Vagina (tissue), 2 donors: ENCODE data around the gene TSPEAR.

Source experiments
- POLR2A ChIP-seq, 2 donors: fragments of 450-650 bp; IDR thresholded peaks; one replicate each; pipeline ENCODE4 v1.6.1; 2017; ENCODE audit warnings: antibody characterized with exemption in 2 of 2, mild to moderate bottlenecking in 2 of 2, moderate library complexity in 2 of 2
- TF ChIP-seq, protein P1 (sequence below), 3 experiments: fragments of 450-650 bp in 2 of 3; fragments of 200-600 bp in 1 of 3; sonication (generic) in 1 of 3; IDR thresholded peaks; one replicate each; pipeline ENCODE4 v1.5.1; 2017 to 2019; ENCODE audit warnings: antibody characterized with exemption in 3 of 3, mild to moderate bottlenecking in 2 of 3, moderate library complexity in 2 of 3

GRCh38 chr21:44478801-44479167 is 232.6 kb downstream of the TSPEAR start:
- TF ChIP-seq, protein P1, sequence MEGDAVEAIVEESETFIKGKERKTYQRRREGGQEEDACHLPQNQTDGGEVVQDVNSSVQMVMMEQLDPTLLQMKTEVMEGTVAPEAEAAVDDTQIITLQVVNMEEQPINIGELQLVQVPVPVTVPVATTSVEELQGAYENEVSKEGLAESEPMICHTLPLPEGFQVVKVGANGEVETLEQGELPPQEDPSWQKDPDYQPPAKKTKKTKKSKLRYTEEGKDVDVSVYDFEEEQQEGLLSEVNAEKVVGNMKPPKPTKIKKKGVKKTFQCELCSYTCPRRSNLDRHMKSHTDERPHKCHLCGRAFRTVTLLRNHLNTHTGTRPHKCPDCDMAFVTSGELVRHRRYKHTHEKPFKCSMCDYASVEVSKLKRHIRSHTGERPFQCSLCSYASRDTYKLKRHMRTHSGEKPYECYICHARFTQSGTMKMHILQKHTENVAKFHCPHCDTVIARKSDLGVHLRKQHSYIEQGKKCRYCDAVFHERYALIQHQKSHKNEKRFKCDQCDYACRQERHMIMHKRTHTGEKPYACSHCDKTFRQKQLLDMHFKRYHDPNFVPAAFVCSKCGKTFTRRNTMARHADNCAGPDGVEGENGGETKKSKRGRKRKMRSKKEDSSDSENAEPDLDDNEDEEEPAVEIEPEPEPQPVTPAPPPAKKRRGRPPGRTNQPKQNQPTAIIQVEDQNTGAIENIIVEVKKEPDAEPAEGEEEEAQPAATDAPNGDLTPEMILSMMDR (IDR thresholded peaks at IDR 0.05): no peak
- no peak for TF ChIP-seq POLR2A (IDR thresholded peaks at IDR 0.05)
